ENCODE data around the gene NPTN. TPM values are rescaled to one million over a fixed set of nuclear protein-coding genes. Genes with fewer than 3 reads are reported as not detected.
A peak's percentile ranks its signal among the peaks of the same experiment; 100 is the strongest.

Gene NPTN
- total RNA-seq, 1 experiment from 2014 or later: 164 TPM

DNA sequence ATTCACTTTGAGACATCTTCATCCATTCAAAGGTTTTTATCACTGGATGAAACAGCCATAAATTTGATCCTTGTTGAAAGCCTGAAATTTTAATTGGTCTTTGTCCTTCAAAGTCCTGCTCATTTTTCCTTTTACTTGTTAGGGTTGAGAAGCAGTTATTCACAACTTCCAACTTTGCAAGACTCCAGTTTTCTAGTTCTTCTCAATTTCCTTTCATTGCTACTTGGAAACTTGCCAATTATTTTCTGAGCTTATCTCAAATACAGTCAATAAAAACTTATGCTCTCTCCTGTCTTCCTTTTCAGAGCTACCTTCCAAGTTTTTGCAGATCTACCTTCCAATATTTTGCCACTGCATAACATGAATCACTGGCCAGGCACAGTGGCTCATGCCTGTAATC, 27.3 kb upstream of the NPTN start:
- Histone ChIP-seq H3K4me3 (ENCODE audit: low read length) (no peak overlapping the region), H3K9me2 (replicated peaks; ENCODE audit: low read length) (no peaks in the 10 kb centered on the region), H3K79me2 (ENCODE audit: low read length) (no peaks in the 10 kb centered on the region), H3K9ac (ENCODE audit: low read length) (no peak overlapping the region), H3K27ac (ENCODE audit: low read length) (no peak overlapping the region), H3K36me3 (ENCODE audit: low read depth, low read length) (no peaks in the 10 kb centered on the region), H3K4me2 (ENCODE audit: low read length) (no peak overlapping the region), H3K27me3 (ENCODE audit: low read length) (0 out of 2 replicates have a peak, but pooled peaks cover 1% of the 10 kb centered on the region), H4K20me1 (ENCODE audit: low read length) (no peaks in the 10 kb centered on the region), H3K4me1 (ENCODE audit: insufficient read depth, low read length) (peaks cover 2% of the 10 kb centered on the region; the same call in 1 of the 2 replicates), H3K9me3 (ENCODE audit: low read length) (no peaks in the 10 kb centered on the region), H3F3A (ENCODE audit: low read length, unreplicated experiment) (no peaks in the 10 kb centered on the region), H2AFZ (ENCODE audit: low read length) (no peak overlapping the region)
- CTCF ChIA-PET: interaction anchor here (0.5 to 0.7 kb wide), 2 partner anchors 24 to 108 kb away, joined by 3 to 4 read pairs; no protein-coding TSS in a partner anchor
- no peak for DNase-seq
- TF ChIP-seq CTCF (conservative IDR thresholded peaks at IDR 0.05; ENCODE audit: low read depth, low read length): no peak
- no peak for TF ChIP-seq EZH2 (IDR thresholded peaks at IDR 0.05; ENCODE audit: low read length, unreplicated experiment)
- no peak for TF ChIP-seq EZH2phosphoT487 (IDR thresholded peaks at IDR 0.05; ENCODE audit: borderline replicate concordance, low read length)
- POLR2A ChIA-PET (ENCODE audit: unreplicated experiment): no interaction called here
- ATAC-seq: no peak
- no TSS peak for BruUV-seq (replicated peaks)
- intact Hi-C loops (cut with micrococcal nuclease): no loop called here

DNA sequence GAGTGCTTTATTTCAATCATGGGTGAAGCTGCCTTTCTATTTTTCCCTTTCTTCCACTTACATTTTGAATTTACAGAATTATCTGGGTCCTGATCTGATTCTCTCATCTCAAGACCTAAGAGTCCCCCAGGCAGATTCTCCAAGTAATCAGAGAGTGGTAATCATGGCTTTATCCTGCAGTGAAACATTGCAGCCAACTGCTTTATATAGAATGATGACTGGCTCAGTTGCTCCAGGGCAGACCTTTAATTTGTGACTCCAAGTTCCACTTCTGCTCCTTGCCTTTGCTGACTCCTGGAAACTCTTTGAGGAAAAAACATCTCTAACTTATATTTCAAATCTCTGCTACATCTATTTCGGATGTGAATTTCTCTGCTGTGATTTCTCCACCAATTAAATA, 25.5 kb upstream of the NPTN start:
- Histone ChIP-seq H3K9me2 (replicated peaks; ENCODE audit: low read length) (no peaks in the 10 kb centered on the region), H3K27me3 (ENCODE audit: low read length) (no peaks in the 10 kb centered on the region), H3K4me3 (ENCODE audit: low read length) (no peak overlapping the region), H3K4me1 (ENCODE audit: insufficient read depth, low read length) (peaks cover 5% of the 10 kb centered on the region; the same call in 1 of the 2 replicates), H3K79me2 (ENCODE audit: low read length) (no peaks in the 10 kb centered on the region), H4K20me1 (ENCODE audit: low read length) (no peaks in the 10 kb centered on the region), H3K27ac (ENCODE audit: low read length) (no peak overlapping the region), H3K9me3 (ENCODE audit: low read length) (no peaks in the 10 kb centered on the region), H3K36me3 (ENCODE audit: low read depth, low read length) (no peaks in the 10 kb centered on the region), H3F3A (ENCODE audit: low read length, unreplicated experiment) (no peaks in the 10 kb centered on the region), H3K9ac (ENCODE audit: low read length) (no peak overlapping the region), H3K4me2 (ENCODE audit: low read length) (no peak overlapping the region), H2AFZ (ENCODE audit: low read length) (no peak overlapping the region)
- ChIA-PET POLR2A (ENCODE audit: unreplicated experiment) (no interaction called here), CTCF (no interaction called here)
- TF ChIP-seq EZH2 (IDR thresholded peaks at IDR 0.05; ENCODE audit: low read length, unreplicated experiment): no peak
- no peak for TF ChIP-seq EZH2phosphoT487 (IDR thresholded peaks at IDR 0.05; ENCODE audit: borderline replicate concordance, low read length)
- no peak for TF ChIP-seq CTCF (conservative IDR thresholded peaks at IDR 0.05; ENCODE audit: low read depth, low read length)
- ATAC-seq (no peak), DNase-seq (no peak)
- intact Hi-C loops (cut with micrococcal nuclease): no loop called here
- BruUV-seq (replicated peaks): no TSS peak

GRCh38 chr15:73655724-73656123, 22.5 kb upstream of the NPTN start:
- Histone ChIP-seq H3K9me3 (ENCODE audit: low read length) (no peaks in the 10 kb centered on the region), H3K4me2 (ENCODE audit: low read length) (no peak overlapping the region), H3K4me3 (ENCODE audit: low read length) (no peak overlapping the region), H4K20me1 (ENCODE audit: low read length) (no peaks in the 10 kb centered on the region), H2AFZ (ENCODE audit: low read length) (no peak overlapping the region), H3K79me2 (ENCODE audit: low read length) (no peaks in the 10 kb centered on the region), H3F3A (ENCODE audit: low read length, unreplicated experiment) (no peaks in the 10 kb centered on the region), H3K9me2 (replicated peaks; ENCODE audit: low read length) (no peaks in the 10 kb centered on the region), H3K27me3 (ENCODE audit: low read length) (no peaks in the 10 kb centered on the region), H3K27ac (ENCODE audit: low read length) (no peak overlapping the region), H3K36me3 (ENCODE audit: low read depth, low read length) (no peaks in the 10 kb centered on the region), H3K9ac (ENCODE audit: low read length) (no peak overlapping the region), H3K4me1 (ENCODE audit: insufficient read depth, low read length) (peaks cover 5% of the 10 kb centered on the region; the same call in 1 of the 2 replicates)
- intact Hi-C loops (cut with micrococcal nuclease): no loop called here
- BruUV-seq (replicated peaks): no TSS peak
- ChIA-PET CTCF (no interaction called here), POLR2A (ENCODE audit: unreplicated experiment) (no interaction called here)
- ATAC-seq: peak; percentile 33; the same call in 1 of the 2 replicates
- no peak for TF ChIP-seq EZH2 (IDR thresholded peaks at IDR 0.05; ENCODE audit: low read length, unreplicated experiment)
- no peak for TF ChIP-seq EZH2phosphoT487 (IDR thresholded peaks at IDR 0.05; ENCODE audit: borderline replicate concordance, low read length)
- no peak for TF ChIP-seq CTCF (conservative IDR thresholded peaks at IDR 0.05; ENCODE audit: low read depth, low read length)
- no peak for DNase-seq

Data from PC-3 (cell line).